Stimulated activated naive CD8-positive, alpha-beta T cell treated with anti-CD3 and anti-CD28 coated beads, Interleukin-15, amount 100 ng/mL, for 72 hours (primary cell): ENCODE measurements around the gene YPEL2.

Experiments
- ATAC-seq: fragments of 150-1000 bp; cut with Tn5 transposase; 2 replicates; pipeline ENCODE4 v1.10.0; 2021; ENCODE audit warnings: mild to moderate bottlenecking, moderate library complexity
- DNase-seq, 2 donors: peaks; one replicate each; pipeline ENCODE4 v3.0.0; 2021 to 2022
- H3K27ac Mint-ChIP-seq, 2 donors: one replicate each; pipeline ENCODE4 v1.8.0; 2022; ENCODE audit warnings: mild to moderate bottlenecking in 2 of 2, mixed read lengths in 2 of 2, moderate library complexity in 2 of 2
- H3K27me3 Mint-ChIP-seq: one replicate; pipeline ENCODE4 v1.8.0; 2022; ENCODE audit warnings: mixed read lengths
- H3K4me1 Mint-ChIP-seq: one replicate; pipeline ENCODE4 v1.8.0; 2022; ENCODE audit warnings: mild to moderate bottlenecking, mixed read lengths
- H3K4me3 Mint-ChIP-seq, 2 donors: one replicate each; pipeline ENCODE4 v1.8.0; 2022; ENCODE audit warnings: mild to moderate bottlenecking in 2 of 2, mixed read lengths in 2 of 2, moderate library complexity in 1 of 2
- H3K9me3 Mint-ChIP-seq, 2 donors: one replicate each; pipeline ENCODE4 v1.8.0; 2022; ENCODE audit warnings: mixed read lengths in 2 of 2

The YPEL2 gene

GRCh38 chr17:59362811-59363205 is 31.4 kb downstream of the YPEL2 start:
- Mint-ChIP-seq H3K4me1 (peaks cover 99% of the 10 kb centered on the region), H3K27me3 (no peaks in the 10 kb centered on the region), H3K9me3 (no peaks in the 10 kb centered on the region), H3K27ac (peak overlapping the region in 1 of 2 donors; percentile 99), H3K4me3 (peak overlapping the region; percentile 77 to 84)
- DNase-seq (no peak), ATAC-seq (no peak)

GRCh38 chr17:59365383-59365981 is 34.0 kb downstream of the YPEL2 start:
- Mint-ChIP-seq H3K4me3 (peak overlapping the region; percentile 62 to 72), H3K27ac (peak overlapping the region; percentile 62 to 94)

GRCh38 chr17:59366040-59366757 is 34.7 kb downstream of the YPEL2 start:
- peak overlapping the region; percentile 62 to 72 for H3K4me3 Mint-ChIP-seq
- DNase-seq = no peak
- ATAC-seq = no peak
- no peaks in the 10 kb centered on the region for H3K27me3 Mint-ChIP-seq
- peaks cover 94% of the 10 kb centered on the region for H3K4me1 Mint-ChIP-seq
- no peaks in the 10 kb centered on the region for H3K9me3 Mint-ChIP-seq
- peak overlapping the region; percentile 62 to 94 for H3K27ac Mint-ChIP-seq

More at GRCh38 chr17:59365383-59365981, 34.0 kb downstream of the YPEL2 start:
- peak; percentile 16 for ATAC-seq
- peak in 1 of 2 donors; percentile 23 for DNase-seq
- H3K27me3 Mint-ChIP-seq = no peaks in the 10 kb centered on the region
- peaks cover 94% of the 10 kb centered on the region for H3K4me1 Mint-ChIP-seq
- H3K9me3 Mint-ChIP-seq = no peaks in the 10 kb centered on the region

- DNase-seq = no peak
- Mint-ChIP-seq H3K27ac (peak overlapping the region; percentile 10 to 94), H3K4me3 (peak overlapping the region; percentile 62 to 72), H3K9me3 (no peaks in the 10 kb centered on the region), H3K27me3 (no peaks in the 10 kb centered on the region), H3K4me1 (peaks cover 94% of the 10 kb centered on the region)
- no peak for ATAC-seq
Measured at GRCh38 chr17:59366773-59367656, 35.6 kb downstream of the YPEL2 start.

GRCh38 chr17:59367657-59368045 is 36.2 kb downstream of the YPEL2 start:
- Mint-ChIP-seq H3K4me1 (peaks cover 94% of the 10 kb centered on the region), H3K4me3 (peak overlapping the region in 1 of 2 donors; percentile 2), H3K27me3 (no peaks in the 10 kb centered on the region), H3K9me3 (no peaks in the 10 kb centered on the region), H3K27ac (peak overlapping the region in 1 of 2 donors; percentile 38)
- ATAC-seq = no peak
- no peak for DNase-seq

- no peaks in the 10 kb centered on the region for H3K9me3 Mint-ChIP-seq
- H3K27ac Mint-ChIP-seq = no peak overlapping the region
- DNase-seq (no peak), ATAC-seq (no peak)
- H3K4me1 Mint-ChIP-seq = peaks cover 95% of the 10 kb centered on the region
- H3K27me3 Mint-ChIP-seq = no peaks in the 10 kb centered on the region
- H3K4me3 Mint-ChIP-seq = no peak overlapping the region
Measured at GRCh38 chr17:59368218-59368857, 36.9 kb downstream of the YPEL2 start.

GRCh38 chr17:59369031-59369975 is 37.8 kb downstream of the YPEL2 start:
- no peak overlapping the region for H3K4me3 Mint-ChIP-seq

GRCh38 chr17:59370593-59371299 is 39.3 kb downstream of the YPEL2 start:
- H3K9me3 Mint-ChIP-seq = no peaks in the 10 kb centered on the region
- DNase-seq (no peak), ATAC-seq (no peak)
- no peaks in the 10 kb centered on the region for H3K27me3 Mint-ChIP-seq
- H3K4me1 Mint-ChIP-seq = peaks cover 95% of the 10 kb centered on the region
- no peak overlapping the region for H3K4me3 Mint-ChIP-seq
- H3K27ac Mint-ChIP-seq = peak overlapping the region; percentile 21 to 44

More at GRCh38 chr17:59369031-59369975, 37.8 kb downstream of the YPEL2 start:
- DNase-seq (no peak), ATAC-seq (no peak)
- Mint-ChIP-seq H3K27me3 (no peaks in the 10 kb centered on the region), H3K9me3 (no peaks in the 10 kb centered on the region), H3K27ac (no peak overlapping the region), H3K4me1 (peaks cover 95% of the 10 kb centered on the region)

- Mint-ChIP-seq H3K27ac (peak overlapping the region; percentile 77 to 94), H3K27me3 (no peaks in the 10 kb centered on the region), H3K4me3 (no peak overlapping the region), H3K9me3 (no peaks in the 10 kb centered on the region), H3K4me1 (peaks cover 95% of the 10 kb centered on the region)
- no peak for DNase-seq
- no peak for ATAC-seq
Measured at GRCh38 chr17:59371416-59372100, 40.1 kb downstream of the YPEL2 start.

- no peaks in the 10 kb centered on the region for H3K27me3 Mint-ChIP-seq
- peak overlapping the region; percentile 52 to 75 for H3K4me3 Mint-ChIP-seq
- no peaks in the 10 kb centered on the region for H3K9me3 Mint-ChIP-seq
- H3K27ac Mint-ChIP-seq = peak overlapping the region; percentile 77 to 94
- ATAC-seq (peak; percentile 72), DNase-seq (no peak)
- H3K4me1 Mint-ChIP-seq = peaks cover 90% of the 10 kb centered on the region
Measured at GRCh38 chr17:59372138-59372751, 40.8 kb downstream of the YPEL2 start.

GRCh38 chr17:59373882-59374495 is 42.5 kb downstream of the YPEL2 start:
- H3K4me1 Mint-ChIP-seq = peaks cover 86% of the 10 kb centered on the region
- H3K4me3 Mint-ChIP-seq = peak overlapping the region; percentile 71 to 75
- peak overlapping the region; percentile 94 to 99 for H3K27ac Mint-ChIP-seq
- H3K9me3 Mint-ChIP-seq = no peaks in the 10 kb centered on the region
- ATAC-seq = peak; percentile 49
- no peak for DNase-seq
- no peaks in the 10 kb centered on the region for H3K27me3 Mint-ChIP-seq

- Mint-ChIP-seq H3K9me3 (no peaks in the 10 kb centered on the region), H3K4me1 (peaks cover 79% of the 10 kb centered on the region), H3K27me3 (no peaks in the 10 kb centered on the region), H3K4me3 (peak overlapping the region; percentile 24 to 71), H3K27ac (peak overlapping the region; percentile 94 to 99)
- ATAC-seq (no peak), DNase-seq (no peak)
Measured at GRCh38 chr17:59374612-59375011, 43.2 kb downstream of the YPEL2 start.

GRCh38 chr17:59375857-59376256 is 44.4 kb downstream of the YPEL2 start:
- no peak for DNase-seq
- no peak for ATAC-seq
- H3K27ac Mint-ChIP-seq = peak overlapping the region in 1 of 2 donors; percentile 15

More at GRCh38 chr17:59375857-59376256, 44.4 kb downstream of the YPEL2 start:
- peaks cover 78% of the 10 kb centered on the region for H3K4me1 Mint-ChIP-seq
- H3K4me3 Mint-ChIP-seq = no peak overlapping the region
- no peaks in the 10 kb centered on the region for H3K27me3 Mint-ChIP-seq
- no peaks in the 10 kb centered on the region for H3K9me3 Mint-ChIP-seq
